RWPE1 (cell line): ENCODE measurements around the gene CCDC124.
"Not testable (repeated sequence)": the region's sequence is repeated elsewhere in the genome, so short reads cannot be mapped to it uniquely, and the experiment has no call there.

Source experiments
- CTCF ChIA-PET: fragments of 350-600 bp; sonication (Branson Sonifier 250); formaldehyde crosslinking; extraction: SDS; loops from one replicate; lab custom pipeline; 2021; lab: Yijun Ruan, JAX
- POLR2A ChIA-PET: fragments of 400-600 bp; formaldehyde crosslinking; extraction: SDS; loops from one replicate; lab custom pipeline; 2020; ENCODE audit warnings: antibody characterized with exemption; ENCODE audit not compliant: low non-redundant PET; lab: Yijun Ruan, JAX
- DNase-seq: peaks from one replicate; pipeline ENCODE4 v3.0.0; 2012; ENCODE audit warnings: low spot score
- H3K27ac ChIP-seq: fragments of 450-650 bp; 2 replicates; pipeline ENCODE4 v1.5.1; 2017
- CTCF ChIP-seq: fragments of 450-650 bp; conservative IDR thresholded peaks from 2 replicates; pipeline ENCODE4 v1.5.1; 2017; ENCODE audit warnings: low read depth, mild to moderate bottlenecking

The CCDC124 gene

GRCh38 chr19:17977488-17977887 lies 44.7 kb downstream of the CCDC124 start:
- CTCF ChIA-PET, result no interaction called here

GRCh38 chr19:17981611-17982010 lies 48.8 kb downstream of the CCDC124 start:
- ChIA-PET CTCF (interaction anchor here (1.2 kb wide), 1 partner anchor 15 kb away, joined by 6 read pairs; no protein-coding TSS in a partner anchor), POLR2A (no interaction called here)
- no peak for TF ChIP-seq CTCF

More at GRCh38 chr19:17977488-17977887, 44.7 kb downstream of the CCDC124 start:
- H3K27ac ChIP-seq, result no peak overlapping the region
- no peak for DNase-seq
- no peak for TF ChIP-seq CTCF
- POLR2A ChIA-PET, result interaction anchor here (0.6 kb wide), 1 partner anchor 23 kb away, joined by 3 read pairs; no protein-coding TSS in a partner anchor

GRCh38 chr19:17982430-17982829 lies 49.6 kb downstream of the CCDC124 start:
- DNase-seq, result no peak
- no peak overlapping the region for H3K27ac ChIP-seq
- TF ChIP-seq CTCF, result no peak
- POLR2A ChIA-PET, result no interaction called here
- CTCF ChIA-PET, result interaction anchor here (0.7 kb wide), 1 partner anchor 198 kb away, joined by 3 read pairs; no protein-coding TSS in a partner anchor

More at GRCh38 chr19:17981611-17982010, 48.8 kb downstream of the CCDC124 start:
- no peak overlapping the region for H3K27ac ChIP-seq
- no peak for DNase-seq

- DNase-seq, result no peak
- TF ChIP-seq CTCF, result no peak
- H3K27ac ChIP-seq, result no peak overlapping the region
- CTCF ChIA-PET, result no interaction called here
- POLR2A ChIA-PET, result no interaction called here
These were observed 52.4 kb downstream of the CCDC124 start for GRCh38 chr19:17985037-17985818.

- CTCF ChIA-PET, H3K27ac ChIP-seq, POLR2A ChIA-PET: not testable (repeated sequence)
These were observed 53.8 kb downstream of the CCDC124 start for GRCh38 chr19:17986569-17986968.

GRCh38 chr19:17988161-17988560 lies 55.3 kb downstream of the CCDC124 start:
- DNase-seq, result no peak
- H3K27ac ChIP-seq, result no peak overlapping the region
- ChIA-PET CTCF (interaction anchor here (0.6 kb wide), 1 partner anchor 37 kb away, joined by 3 read pairs; no protein-coding TSS in a partner anchor), POLR2A (interaction anchor here (0.6 kb wide), 1 partner anchor 37 kb away, joined by 5 read pairs; no protein-coding TSS in a partner anchor)
- no peak for TF ChIP-seq CTCF

More at GRCh38 chr19:17986569-17986968, 53.8 kb downstream of the CCDC124 start:
- not testable (repeated sequence) for DNase-seq
